Measurements from ENCODE around the gene ADGRL3.

ADGRL3 gene

DNA sequence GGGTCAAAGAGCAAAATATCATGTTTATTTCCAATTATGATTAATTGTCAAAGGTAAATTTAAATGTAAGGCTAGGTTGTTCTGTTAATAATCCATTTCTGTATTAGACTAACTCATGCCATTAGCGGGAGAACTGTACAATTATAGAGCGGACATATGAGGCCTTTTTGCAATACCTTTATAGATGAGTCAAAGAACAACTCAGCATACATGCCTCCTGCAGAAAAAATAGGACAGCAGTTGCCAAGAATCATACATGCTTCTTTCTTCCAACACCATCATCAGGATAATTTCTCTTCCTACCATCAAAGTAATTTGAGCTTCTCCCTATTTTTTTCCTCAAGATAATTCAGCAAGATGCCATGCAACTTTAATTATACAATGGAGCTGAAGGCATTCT is 917.8 kb downstream of the ADGRL3 start:
- Histone ChIP-seq H2AFZ (ENCODE audit: low read length) (no peak overlapping the region), H3K4me2 (ENCODE audit: low read length) (no peak overlapping the region), H3K36me3 (ENCODE audit: insufficient read depth, low read length) (no peaks in the 10 kb centered on the region), H3K9me3 (ENCODE audit: low read length) (no peaks in the 10 kb centered on the region), H4K20me1 (ENCODE audit: insufficient read depth, low read length) (no peaks in the 10 kb centered on the region), H3K9ac (ENCODE audit: low read length) (no peak overlapping the region), H3F3A (ENCODE audit: insufficient read depth, low read length) (no peaks in the 10 kb centered on the region), H3K9me2 (ENCODE audit: low read depth, low read length) (no peaks in the 10 kb centered on the region), H3K79me2 (ENCODE audit: insufficient read depth, low read length) (no peaks in the 10 kb centered on the region), H3K4me3 (ENCODE audit: low read depth, low read length, poor library complexity, severe bottlenecking) (no peak overlapping the region), H3K4me1 (ENCODE audit: insufficient read depth, low read length, severe bottlenecking) (no peaks in the 10 kb centered on the region), H3K27me3 (ENCODE audit: insufficient read depth, low read length) (no peaks in the 10 kb centered on the region), H3K27ac (ENCODE audit: low read depth, low read length, poor library complexity, severe bottlenecking) (no peak overlapping the region)
- no peak for TF ChIP-seq CTCF (IDR thresholded peaks at IDR 0.05; ENCODE audit: low read length)
- TF ChIP-seq EZH2 (IDR thresholded peaks at IDR 0.05; ENCODE audit: borderline replicate concordance, low read length) = no peak

DNA sequence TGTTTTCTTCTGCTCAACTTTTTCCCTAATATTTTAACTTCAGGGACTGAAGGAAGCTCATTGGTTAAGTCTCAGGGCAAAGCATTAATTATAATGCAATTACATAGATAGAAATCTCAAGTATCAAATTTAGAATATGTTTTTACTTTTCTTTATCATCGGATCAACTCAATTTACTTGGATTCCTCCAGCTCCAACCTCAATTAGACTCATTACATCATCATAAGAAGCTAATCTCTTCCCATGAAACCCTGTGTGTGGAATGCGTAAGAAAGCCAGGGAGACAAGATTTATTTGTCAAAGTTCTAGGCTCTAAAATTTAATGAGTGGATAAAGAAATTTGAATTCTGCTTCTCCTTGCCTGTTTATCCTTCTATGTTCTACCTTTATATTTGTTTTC is 918.4 kb downstream of the ADGRL3 start:
- Histone ChIP-seq H3K27ac (ENCODE audit: low read depth, low read length, poor library complexity, severe bottlenecking) (no peak overlapping the region), H3F3A (ENCODE audit: insufficient read depth, low read length) (no peaks in the 10 kb centered on the region), H4K20me1 (ENCODE audit: insufficient read depth, low read length) (no peaks in the 10 kb centered on the region), H3K9me3 (ENCODE audit: low read length) (no peaks in the 10 kb centered on the region), H3K4me2 (ENCODE audit: low read length) (no peak overlapping the region), H3K9ac (ENCODE audit: low read length) (no peak overlapping the region), H3K4me1 (ENCODE audit: insufficient read depth, low read length, severe bottlenecking) (no peaks in the 10 kb centered on the region), H3K36me3 (ENCODE audit: insufficient read depth, low read length) (no peaks in the 10 kb centered on the region), H3K27me3 (ENCODE audit: insufficient read depth, low read length) (no peaks in the 10 kb centered on the region), H2AFZ (ENCODE audit: low read length) (no peak overlapping the region), H3K4me3 (ENCODE audit: low read depth, low read length, poor library complexity, severe bottlenecking) (no peak overlapping the region), H3K79me2 (ENCODE audit: insufficient read depth, low read length) (no peaks in the 10 kb centered on the region), H3K9me2 (ENCODE audit: low read depth, low read length) (no peaks in the 10 kb centered on the region)
- TF ChIP-seq EZH2 (IDR thresholded peaks at IDR 0.05; ENCODE audit: borderline replicate concordance, low read length) (no peak), CTCF (IDR thresholded peaks at IDR 0.05; ENCODE audit: low read length) (no peak)

DNA sequence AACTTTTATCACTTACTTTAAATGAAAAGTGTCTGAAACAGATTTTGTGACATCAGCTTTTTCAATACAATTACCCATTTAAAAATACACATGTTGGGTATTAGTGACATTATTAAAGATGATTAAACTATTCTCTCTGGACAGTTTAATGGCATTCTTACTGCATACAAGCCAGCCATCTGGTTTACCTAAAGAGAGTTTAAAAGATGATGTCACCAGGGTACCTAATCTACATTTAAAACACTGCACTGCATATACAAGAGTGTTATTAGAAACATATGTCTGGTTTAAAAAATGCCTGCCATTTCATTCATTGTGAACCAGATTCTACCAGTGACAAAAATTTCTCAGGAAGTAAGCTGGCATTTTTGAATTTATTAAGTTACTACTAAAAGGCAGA is 919.1 kb downstream of the ADGRL3 start:
- H4K20me1 ChIP-seq (ENCODE audit: insufficient read depth, low read length) = no peaks in the 10 kb centered on the region
- no peak overlapping the region for H3K4me2 ChIP-seq (ENCODE audit: low read length)
- H3K9ac ChIP-seq (ENCODE audit: low read length) = no peak overlapping the region
- no peaks in the 10 kb centered on the region for H3K9me3 ChIP-seq (ENCODE audit: low read length)
- H3K9me2 ChIP-seq (ENCODE audit: low read depth, low read length) = no peaks in the 10 kb centered on the region
- H3F3A ChIP-seq (ENCODE audit: insufficient read depth, low read length) = no peaks in the 10 kb centered on the region
- TF ChIP-seq EZH2 (IDR thresholded peaks at IDR 0.05; ENCODE audit: borderline replicate concordance, low read length) (no peak), CTCF (IDR thresholded peaks at IDR 0.05; ENCODE audit: low read length) (no peak)
- H2AFZ ChIP-seq (ENCODE audit: low read length) = no peak overlapping the region
- no peaks in the 10 kb centered on the region for H3K79me2 ChIP-seq (ENCODE audit: insufficient read depth, low read length)
- H3K4me1 ChIP-seq (ENCODE audit: insufficient read depth, low read length, severe bottlenecking) = no peaks in the 10 kb centered on the region
- no peak overlapping the region for H3K27ac ChIP-seq (ENCODE audit: low read depth, low read length, poor library complexity, severe bottlenecking)
- H3K36me3 ChIP-seq (ENCODE audit: insufficient read depth, low read length) = no peaks in the 10 kb centered on the region
- no peaks in the 10 kb centered on the region for H3K27me3 ChIP-seq (ENCODE audit: insufficient read depth, low read length)
- H3K4me3 ChIP-seq (ENCODE audit: low read depth, low read length, poor library complexity, severe bottlenecking) = no peak overlapping the region

All from OCI-LY1 (cell line).